Panc1 (cell line): Measurements from ENCODE around the gene TSC1.

Source experiments
- CTCF ChIP-seq: fragments of 450-650 bp; IDR thresholded peaks from 2 replicates; pipeline ENCODE4 v1.5.1; 2017; ENCODE audit warnings: mild to moderate bottlenecking
- POLR2AphosphoS5 ChIP-seq: IDR thresholded peaks from 2 replicates; pipeline ENCODE4 v1.6.1; 2012; ENCODE audit warnings: mild to moderate bottlenecking, low read depth, low read length, moderate library complexity
- SIN3A ChIP-seq: IDR thresholded peaks from 2 replicates; pipeline ENCODE4 v1.6.1; 2012; ENCODE audit warnings: low read depth, mild to moderate bottlenecking, low read length, moderate library complexity, borderline replicate concordance; ENCODE audit not compliant: insufficient read depth
- TCF7L2 ChIP-seq: IDR thresholded peaks from 2 replicates; pipeline ENCODE4 v1.6.1; 2011; ENCODE audit warnings: mild to moderate bottlenecking, low read depth, low read length, inconsistent platforms
- TF ChIP-seq, protein P1 (sequence below), 2 experiments: IDR thresholded peaks; 2 replicates each; pipeline ENCODE4 v1.6.1; 2011 to 2012; ENCODE audit warnings: low read depth in 2 of 2, control low read depth in 1 of 2, low read length in 1 of 2, mild to moderate bottlenecking in 1 of 2, moderate library complexity in 1 of 2; ENCODE audit not compliant: insufficient read depth in 1 of 2

- TF ChIP-seq CTCF (no peak), POLR2AphosphoS5 (no peak), SIN3A (no peak), TCF7L2 (no peak)
- TF ChIP-seq, protein P1, sequence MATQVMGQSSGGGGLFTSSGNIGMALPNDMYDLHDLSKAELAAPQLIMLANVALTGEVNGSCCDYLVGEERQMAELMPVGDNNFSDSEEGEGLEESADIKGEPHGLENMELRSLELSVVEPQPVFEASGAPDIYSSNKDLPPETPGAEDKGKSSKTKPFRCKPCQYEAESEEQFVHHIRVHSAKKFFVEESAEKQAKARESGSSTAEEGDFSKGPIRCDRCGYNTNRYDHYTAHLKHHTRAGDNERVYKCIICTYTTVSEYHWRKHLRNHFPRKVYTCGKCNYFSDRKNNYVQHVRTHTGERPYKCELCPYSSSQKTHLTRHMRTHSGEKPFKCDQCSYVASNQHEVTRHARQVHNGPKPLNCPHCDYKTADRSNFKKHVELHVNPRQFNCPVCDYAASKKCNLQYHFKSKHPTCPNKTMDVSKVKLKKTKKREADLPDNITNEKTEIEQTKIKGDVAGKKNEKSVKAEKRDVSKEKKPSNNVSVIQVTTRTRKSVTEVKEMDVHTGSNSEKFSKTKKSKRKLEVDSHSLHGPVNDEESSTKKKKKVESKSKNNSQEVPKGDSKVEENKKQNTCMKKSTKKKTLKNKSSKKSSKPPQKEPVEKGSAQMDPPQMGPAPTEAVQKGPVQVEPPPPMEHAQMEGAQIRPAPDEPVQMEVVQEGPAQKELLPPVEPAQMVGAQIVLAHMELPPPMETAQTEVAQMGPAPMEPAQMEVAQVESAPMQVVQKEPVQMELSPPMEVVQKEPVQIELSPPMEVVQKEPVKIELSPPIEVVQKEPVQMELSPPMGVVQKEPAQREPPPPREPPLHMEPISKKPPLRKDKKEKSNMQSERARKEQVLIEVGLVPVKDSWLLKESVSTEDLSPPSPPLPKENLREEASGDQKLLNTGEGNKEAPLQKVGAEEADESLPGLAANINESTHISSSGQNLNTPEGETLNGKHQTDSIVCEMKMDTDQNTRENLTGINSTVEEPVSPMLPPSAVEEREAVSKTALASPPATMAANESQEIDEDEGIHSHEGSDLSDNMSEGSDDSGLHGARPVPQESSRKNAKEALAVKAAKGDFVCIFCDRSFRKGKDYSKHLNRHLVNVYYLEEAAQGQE (IDR thresholded peaks at IDR 0.05; ENCODE audit: insufficient read depth in 1 of 2, low read depth in 2 of 2, low read length in 1 of 2), result no peak
Observed at GRCh38 chr9:132978112-132978450, 33.7 kb upstream of the TSC1 start.
